ENCODE measurements around the gene FBXL7. TPM values are rescaled to one million over a fixed set of nuclear protein-coding genes. Genes with fewer than 3 reads are reported as not detected.

FBXL7 gene
- total RNA-seq, 1 experiment from 2014 or later = not detected

DNA sequence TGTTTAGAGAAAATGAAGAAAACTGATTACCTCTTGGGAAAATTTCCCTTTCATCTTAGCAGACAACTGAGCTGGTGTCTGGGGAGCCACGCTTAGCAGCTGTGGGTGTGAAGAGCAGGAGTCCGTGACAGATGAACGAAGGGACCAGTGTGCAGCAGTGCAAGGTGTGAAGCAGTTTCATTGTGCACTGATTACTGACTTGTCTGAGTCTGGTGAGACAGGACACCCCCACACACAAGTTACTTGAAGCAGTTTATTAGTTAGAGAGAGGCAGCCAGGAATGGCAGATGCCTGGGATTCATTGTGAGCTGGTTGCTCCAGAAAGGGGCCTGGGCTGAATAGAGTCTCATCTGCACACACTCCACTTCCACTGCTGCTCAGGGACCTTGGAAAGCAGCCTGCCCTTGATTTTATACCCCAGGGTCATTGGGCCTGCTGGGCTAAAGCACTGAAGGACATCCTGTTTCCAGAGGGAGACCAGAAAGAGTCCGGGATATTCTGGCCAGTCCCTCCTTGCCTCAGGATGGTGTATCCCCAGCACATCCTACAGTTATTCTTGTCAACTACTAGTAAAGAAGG, 47.4 kb downstream of the FBXL7 start:
- no peak for TF ChIP-seq CTCF (IDR thresholded peaks at IDR 0.05)
- TF ChIP-seq, protein P1, sequence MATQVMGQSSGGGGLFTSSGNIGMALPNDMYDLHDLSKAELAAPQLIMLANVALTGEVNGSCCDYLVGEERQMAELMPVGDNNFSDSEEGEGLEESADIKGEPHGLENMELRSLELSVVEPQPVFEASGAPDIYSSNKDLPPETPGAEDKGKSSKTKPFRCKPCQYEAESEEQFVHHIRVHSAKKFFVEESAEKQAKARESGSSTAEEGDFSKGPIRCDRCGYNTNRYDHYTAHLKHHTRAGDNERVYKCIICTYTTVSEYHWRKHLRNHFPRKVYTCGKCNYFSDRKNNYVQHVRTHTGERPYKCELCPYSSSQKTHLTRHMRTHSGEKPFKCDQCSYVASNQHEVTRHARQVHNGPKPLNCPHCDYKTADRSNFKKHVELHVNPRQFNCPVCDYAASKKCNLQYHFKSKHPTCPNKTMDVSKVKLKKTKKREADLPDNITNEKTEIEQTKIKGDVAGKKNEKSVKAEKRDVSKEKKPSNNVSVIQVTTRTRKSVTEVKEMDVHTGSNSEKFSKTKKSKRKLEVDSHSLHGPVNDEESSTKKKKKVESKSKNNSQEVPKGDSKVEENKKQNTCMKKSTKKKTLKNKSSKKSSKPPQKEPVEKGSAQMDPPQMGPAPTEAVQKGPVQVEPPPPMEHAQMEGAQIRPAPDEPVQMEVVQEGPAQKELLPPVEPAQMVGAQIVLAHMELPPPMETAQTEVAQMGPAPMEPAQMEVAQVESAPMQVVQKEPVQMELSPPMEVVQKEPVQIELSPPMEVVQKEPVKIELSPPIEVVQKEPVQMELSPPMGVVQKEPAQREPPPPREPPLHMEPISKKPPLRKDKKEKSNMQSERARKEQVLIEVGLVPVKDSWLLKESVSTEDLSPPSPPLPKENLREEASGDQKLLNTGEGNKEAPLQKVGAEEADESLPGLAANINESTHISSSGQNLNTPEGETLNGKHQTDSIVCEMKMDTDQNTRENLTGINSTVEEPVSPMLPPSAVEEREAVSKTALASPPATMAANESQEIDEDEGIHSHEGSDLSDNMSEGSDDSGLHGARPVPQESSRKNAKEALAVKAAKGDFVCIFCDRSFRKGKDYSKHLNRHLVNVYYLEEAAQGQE (IDR thresholded peaks at IDR 0.05; ENCODE audit: insufficient read depth in 1 of 2, low read depth in 2 of 2, low read length in 1 of 2) = no peak
- no peak for TF ChIP-seq TCF7L2 (IDR thresholded peaks at IDR 0.05; ENCODE audit: low read depth, low read length)
- TF ChIP-seq POLR2AphosphoS5 (IDR thresholded peaks at IDR 0.05; ENCODE audit: low read depth, low read length) = no peak
- no peaks in the 10 kb centered on the region for H3K27me3 ChIP-seq (ENCODE audit: control insufficient read depth, insufficient read depth, low read length)
- H3K9me3 ChIP-seq (ENCODE audit: control insufficient read depth, insufficient read depth, low read depth, low read length) = no peaks in the 10 kb centered on the region
- ChIA-PET POLR2A (no interaction called here), CTCF (no interaction called here)
- no peak for DNase-seq (ENCODE audit: low read depth, low spot score)
- H3K36me3 ChIP-seq (ENCODE audit: control insufficient read depth, insufficient read depth, low read length) = no peaks in the 10 kb centered on the region
- ATAC-seq = no peak
- H3K4me3 ChIP-seq (ENCODE audit: low read depth in 2 of 2, low read length in 2 of 2) = no peak overlapping the region
- no peaks in the 10 kb centered on the region for H3K4me1 ChIP-seq (ENCODE audit: control insufficient read depth, insufficient read depth, low read length)
- intact Hi-C loops (cut with micrococcal nuclease; ENCODE audit: unreplicated experiment) = no loop called here
- no TSS peak for BruUV-seq (replicated peaks)
- H3K27ac ChIP-seq (ENCODE audit: low read length) = no peak overlapping the region
- in situ Hi-C loops (cut with HindIII; ENCODE audit: low pct_unique_long_range_greater_than_20kb, low sequenced_read_pairs) = no loop called here

GRCh38 chr5:15549961-15550360, 50.0 kb downstream of the FBXL7 start:
- Histone ChIP-seq H3K27me3 (ENCODE audit: control insufficient read depth, insufficient read depth, low read length) (no peaks in the 10 kb centered on the region), H3K36me3 (ENCODE audit: control insufficient read depth, insufficient read depth, low read length) (no peaks in the 10 kb centered on the region), H3K27ac (ENCODE audit: low read length) (no peak overlapping the region), H3K4me3 (ENCODE audit: low read depth in 2 of 2, low read length in 2 of 2) (no peak overlapping the region), H3K9me3 (ENCODE audit: control insufficient read depth, insufficient read depth, low read depth, low read length) (no peaks in the 10 kb centered on the region), H3K4me1 (ENCODE audit: control insufficient read depth, insufficient read depth, low read length) (no peaks in the 10 kb centered on the region)
- CTCF ChIA-PET = no interaction called here
- ATAC-seq (no peak), DNase-seq (ENCODE audit: low read depth, low spot score) (no peak)
- in situ Hi-C loops (cut with HindIII; ENCODE audit: low pct_unique_long_range_greater_than_20kb, low sequenced_read_pairs) = no loop called here
- intact Hi-C loops (cut with micrococcal nuclease; ENCODE audit: unreplicated experiment) = no loop called here
- TF ChIP-seq, protein P1 (IDR thresholded peaks at IDR 0.05; ENCODE audit: insufficient read depth in 1 of 2, low read depth in 2 of 2, low read length in 1 of 2) = no peak
- TF ChIP-seq POLR2AphosphoS5 (IDR thresholded peaks at IDR 0.05; ENCODE audit: low read depth, low read length) = no peak
- no peak for TF ChIP-seq CTCF (IDR thresholded peaks at IDR 0.05)
- no peak for TF ChIP-seq SIN3A (IDR thresholded peaks at IDR 0.05; ENCODE audit: borderline replicate concordance, insufficient read depth, low read depth, low read length)
- no peak for TF ChIP-seq TCF7L2 (IDR thresholded peaks at IDR 0.05; ENCODE audit: low read depth, low read length)
- no TSS peak for BruUV-seq (replicated peaks)
- POLR2A ChIA-PET = no interaction called here

Measured in Panc1 (cell line).